ENCODE measurements around the gene BUD13. TPM values are rescaled to one million over a fixed set of nuclear protein-coding genes. Genes with fewer than 3 reads are reported as not detected.

BUD13 gene
- total and polyA plus RNA-seq, 2 experiments from 2014 or later: 17.0 to 24.8 TPM

GRCh38 chr11:116814502-116814901 lies 41.7 kb upstream of the BUD13 start:
- no peaks in the 10 kb centered on the region for H4K20me1 ChIP-seq (replicated peaks; ENCODE audit: insufficient read depth)
- TF ChIP-seq EZH2phosphoT487 (IDR thresholded peaks at IDR 0.05; ENCODE audit: unreplicated experiment) (no peak), JUNB (IDR thresholded peaks at IDR 0.05; ENCODE audit: unreplicated experiment) (no peak), CREB1 (CRISPR knock-in tag; IDR thresholded peaks at IDR 0.05; ENCODE audit: low read depth) (no peak), EZH2 (IDR thresholded peaks at IDR 0.05; ENCODE audit: low read depth, unreplicated experiment) (no peak), ZNF114 (CRISPR knock-in tag; IDR thresholded peaks at IDR 0.05) (no peak), ETS1 (IDR thresholded peaks at IDR 0.05) (no peak), NANOG (IDR thresholded peaks at IDR 0.05; ENCODE audit: borderline replicate concordance) (no peak), ZNF462 (CRISPR knock-in tag; IDR thresholded peaks at IDR 0.05) (no peak), ZNF331 (CRISPR knock-in tag; IDR thresholded peaks at IDR 0.05; ENCODE audit: low read depth) (no peak), CTCF (conservative IDR thresholded peaks at IDR 0.05; ENCODE audit: low read depth in 2 of 2) (no peak), POLR2AphosphoS5 (IDR thresholded peaks at IDR 0.05; ENCODE audit: low read depth) (no peak), STAT1 (IDR thresholded peaks at IDR 0.05; ENCODE audit: unreplicated experiment) (no peak), REST (IDR thresholded peaks at IDR 0.05; ENCODE audit: unreplicated experiment) (no peak)
- ATAC-seq (no peak), DNase-seq (ENCODE audit: low spot score) (no peak)
- H3K9me3 Mint-ChIP-seq: no peaks in the 10 kb centered on the region
- no peaks in the 10 kb centered on the region for H3K36me3 ChIP-seq (ENCODE audit: insufficient read depth)
- H3K4me3 Mint-ChIP-seq: no peak overlapping the region
- no peaks in the 10 kb centered on the region for H3K4me1 Mint-ChIP-seq
- H3K27me3 Mint-ChIP-seq (ENCODE audit: insufficient read depth, low read depth, poor library complexity): peaks cover 6% of the 10 kb centered on the region
- 0 out of 2 replicates have a peak, but pooled peaks cover 3% of the 10 kb centered on the region for H3K9me2 ChIP-seq (ENCODE audit: insufficient read depth)
- H3K4me1 ChIP-seq (ENCODE audit: insufficient read depth): no peaks in the 10 kb centered on the region
- H3K27me3 ChIP-seq (ENCODE audit: insufficient read depth): no peaks in the 10 kb centered on the region
- H3F3A ChIP-seq (replicated peaks; ENCODE audit: low read depth): no peaks in the 10 kb centered on the region
- no peaks in the 10 kb centered on the region for H3K79me2 ChIP-seq (replicated peaks; ENCODE audit: insufficient read depth)
- H3K4me3 ChIP-seq: no peak overlapping the region
- H3K36me3 Mint-ChIP-seq (ENCODE audit: low read depth): no peaks in the 10 kb centered on the region
- H3K27ac ChIP-seq (ENCODE audit: low read depth): no peak overlapping the region
- H2AFZ ChIP-seq: no peak overlapping the region
- no peak overlapping the region for H3K27ac Mint-ChIP-seq
- no peak overlapping the region for H3K4me2 ChIP-seq
